ENCODE measurements around the gene AMIGO3. TPM values are rescaled to one million over a fixed set of nuclear protein-coding genes. Genes with fewer than 3 reads are reported as not detected.
"Not testable (repeated sequence)": the region's sequence is repeated elsewhere in the genome, so short reads cannot be mapped to it uniquely, and the experiment has no call there.

The AMIGO3 gene
- total and polyA plus RNA-seq, 12 donors: 0.28 to 3.0 (median 1.2) TPM; not detected in 4

- DNase-seq; intact Hi-C loops (cut with DNase I); H3K27ac ChIP-seq; H3K4me1 ChIP-seq (replicated peaks in 1 of 2); H3K27me3 ChIP-seq; H3K4me3 ChIP-seq; H3K9me3 ChIP-seq (replicated peaks in 1 of 3): not testable (repeated sequence)
- WGBS, 4 donors: 96 to 100% (median 96%) methylated on average over 1 to 2 of the region's 2 CpGs; no CpG with 5 or more reads in 1 of the 4 donors
- peaks cover 0 to 45% of the 10 kb centered on the region in 2 donors for H3K36me3 ChIP-seq (replicated peaks in 1 of 2)
Observed at GRCh38 chr3:49684453-49684852, 35.0 kb downstream of the AMIGO3 start.

GRCh38 chr3:49683162-49683561 is 36.3 kb downstream of the AMIGO3 start:
- Histone ChIP-seq H3K9me3 (replicated peaks in 1 of 3) (no peaks in the 10 kb centered on the region), H3K4me3 (no peak overlapping the region), H3K27ac (no peak overlapping the region), H3K36me3 (replicated peaks in 1 of 2) (peaks cover 0 to 58% of the 10 kb centered on the region in 2 donors), H3K27me3 (no peaks in the 10 kb centered on the region), H3K4me1 (replicated peaks in 1 of 2) (no peaks in the 10 kb centered on the region)
- DNase-seq: no peak
- intact Hi-C loops (cut with DNase I): no loop called here
- WGBS, 4 donors: 88 to 93% (median 90%) methylated on average over 5 to 6 of the region's 6 CpGs
- no peak for TF ChIP-seq POLR2A (IDR thresholded peaks at IDR 0.05)
- no peak for TF ChIP-seq CTCF (IDR thresholded peaks at IDR 0.05)

- intact Hi-C loops (cut with DNase I): no loop called here
- 72 to 80% (median 78%) methylated on average over 2 to 4 of the region's 4 CpGs for WGBS, 4 donors
- Histone ChIP-seq H3K27ac (no peak overlapping the region), H3K4me1 (replicated peaks in 1 of 2) (no peaks in the 10 kb centered on the region), H3K36me3 (replicated peaks in 1 of 2) (peaks cover 0 to 74% of the 10 kb centered on the region in 2 donors), H3K27me3 (no peaks in the 10 kb centered on the region), H3K9me3 (replicated peaks in 1 of 3) (no peaks in the 10 kb centered on the region), H3K4me3 (no peak overlapping the region)
- no peak for DNase-seq
- TF ChIP-seq CTCF (IDR thresholded peaks at IDR 0.05): no peak
- no peak for TF ChIP-seq POLR2A (IDR thresholded peaks at IDR 0.05)
Observed at GRCh38 chr3:49681543-49681942, 37.9 kb downstream of the AMIGO3 start.

GRCh38 chr3:49681232-49681522 is 38.3 kb downstream of the AMIGO3 start:
- no peaks in the 10 kb centered on the region for H3K4me1 ChIP-seq (replicated peaks in 1 of 2)
- no peak overlapping the region for H3K4me3 ChIP-seq
- WGBS, 4 donors: 86 to 95% (median 91%) methylated on average over 1 to 2 of the region's 2 CpGs
- no peak overlapping the region for H3K27ac ChIP-seq
- DNase-seq: no peak
- H3K27me3 ChIP-seq: no peaks in the 10 kb centered on the region
- TF ChIP-seq POLR2A (IDR thresholded peaks at IDR 0.05) (no peak), CTCF (IDR thresholded peaks at IDR 0.05) (no peak)
- H3K36me3 ChIP-seq (replicated peaks in 1 of 2): peaks cover 0 to 77% of the 10 kb centered on the region in 2 donors
- intact Hi-C loops (cut with DNase I): no loop called here
- no peaks in the 10 kb centered on the region for H3K9me3 ChIP-seq (replicated peaks in 1 of 3)

GRCh38 chr3:49680493-49681231 is 38.8 kb downstream of the AMIGO3 start:
- H3K9me3 ChIP-seq (replicated peaks in 1 of 3): no peaks in the 10 kb centered on the region
- WGBS, 4 donors: 81 to 95% (median 89%) methylated on average over 2 to 7 of the region's 7 CpGs
- TF ChIP-seq POLR2A (IDR thresholded peaks at IDR 0.05) (no peak), CTCF (IDR thresholded peaks at IDR 0.05) (no peak)
- H3K27ac ChIP-seq: no peak overlapping the region
- DNase-seq: peak in 1 of 7 donors; percentile 68
- intact Hi-C loops (cut with DNase I): no loop called here
- no peaks in the 10 kb centered on the region for H3K27me3 ChIP-seq
- H3K4me1 ChIP-seq (replicated peaks in 1 of 2): no peaks in the 10 kb centered on the region
- no peak overlapping the region for H3K4me3 ChIP-seq
- peaks cover 0 to 81% of the 10 kb centered on the region in 2 donors for H3K36me3 ChIP-seq (replicated peaks in 1 of 2)

All from adrenal gland (tissue), 12 donors.